ENCODE measurements around the gene ZAP70.

DNA sequence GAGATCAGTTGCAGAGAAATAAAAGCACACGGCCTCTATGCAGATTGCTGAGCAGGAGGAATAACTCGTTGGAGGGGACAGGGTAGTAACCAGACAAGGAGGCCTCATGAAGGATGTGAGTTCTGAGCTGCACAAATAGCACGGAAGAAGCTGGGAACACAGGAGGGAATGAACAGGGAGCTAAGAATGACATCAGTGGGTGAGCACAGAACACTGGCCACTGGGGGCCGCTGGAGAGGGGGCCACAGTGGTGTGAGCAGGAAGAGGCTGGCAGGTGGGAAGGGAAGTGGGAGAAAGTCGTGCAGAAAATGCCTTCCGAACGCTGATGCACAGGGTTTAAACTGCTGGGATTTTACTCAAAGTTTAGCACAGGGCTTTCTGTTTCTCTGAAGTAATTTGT lies 61.0 kb downstream of the ZAP70 start:
- TF ChIP-seq EZH2 (IDR thresholded peaks at IDR 0.05; ENCODE audit: low read length, missing control alignments): no peak
- TF ChIP-seq, protein P1, sequence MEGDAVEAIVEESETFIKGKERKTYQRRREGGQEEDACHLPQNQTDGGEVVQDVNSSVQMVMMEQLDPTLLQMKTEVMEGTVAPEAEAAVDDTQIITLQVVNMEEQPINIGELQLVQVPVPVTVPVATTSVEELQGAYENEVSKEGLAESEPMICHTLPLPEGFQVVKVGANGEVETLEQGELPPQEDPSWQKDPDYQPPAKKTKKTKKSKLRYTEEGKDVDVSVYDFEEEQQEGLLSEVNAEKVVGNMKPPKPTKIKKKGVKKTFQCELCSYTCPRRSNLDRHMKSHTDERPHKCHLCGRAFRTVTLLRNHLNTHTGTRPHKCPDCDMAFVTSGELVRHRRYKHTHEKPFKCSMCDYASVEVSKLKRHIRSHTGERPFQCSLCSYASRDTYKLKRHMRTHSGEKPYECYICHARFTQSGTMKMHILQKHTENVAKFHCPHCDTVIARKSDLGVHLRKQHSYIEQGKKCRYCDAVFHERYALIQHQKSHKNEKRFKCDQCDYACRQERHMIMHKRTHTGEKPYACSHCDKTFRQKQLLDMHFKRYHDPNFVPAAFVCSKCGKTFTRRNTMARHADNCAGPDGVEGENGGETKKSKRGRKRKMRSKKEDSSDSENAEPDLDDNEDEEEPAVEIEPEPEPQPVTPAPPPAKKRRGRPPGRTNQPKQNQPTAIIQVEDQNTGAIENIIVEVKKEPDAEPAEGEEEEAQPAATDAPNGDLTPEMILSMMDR (conservative IDR thresholded peaks at IDR 0.05 in 1 of 2, IDR thresholded peaks at IDR 0.05 in 1 of 2; ENCODE audit: low read depth in 1 of 2, low read length in 2 of 2): peak; percentile 10 to 29

Measured in fibroblast of lung (primary cell).